HUES64 (cell line): ENCODE results near the gene PLBD1.

Source experiments
- H3K27ac ChIP-seq: 2 replicates; pipeline ENCODE4 v1.7.0; 2013; ENCODE audit warnings: low read depth, low read length, inconsistent platforms
- H3K27me3 ChIP-seq: 2 replicates; pipeline ENCODE4 v1.6.1; 2013; ENCODE audit warnings: mild to moderate bottlenecking, low read length; ENCODE audit not compliant: insufficient read depth
- H3K36me3 ChIP-seq: 2 replicates; pipeline ENCODE4 v1.6.1; 2013; ENCODE audit warnings: mild to moderate bottlenecking, low read length; ENCODE audit not compliant: insufficient read depth
- H3K4me1 ChIP-seq: 2 replicates; pipeline ENCODE4 v1.6.1; 2013; ENCODE audit warnings: mild to moderate bottlenecking, low read length, moderate library complexity; ENCODE audit not compliant: insufficient read depth
- H3K4me3 ChIP-seq: 2 replicates; pipeline ENCODE4 v1.5.1; 2013; ENCODE audit warnings: mild to moderate bottlenecking, low read length, moderate library complexity
- H3K9ac ChIP-seq: 2 replicates; pipeline ENCODE4 v1.6.1; 2013; ENCODE audit warnings: mild to moderate bottlenecking, low read depth, low read length
- H3K9me3 ChIP-seq: 2 replicates; pipeline ENCODE4 v1.6.1; 2013; ENCODE audit warnings: low read depth, low read length; ENCODE audit not compliant: insufficient read depth
- WGBS: fragments of 150-250, 120-280 bp; methylation state at CpG from one replicate; pipeline ENCODE4 v1.1.7; 2013; ENCODE audit warnings: missing lambda C conversion rate; 5-methylcytosine and 5-hydroxymethylcytosine counted together

PLBD1 gene

DNA sequence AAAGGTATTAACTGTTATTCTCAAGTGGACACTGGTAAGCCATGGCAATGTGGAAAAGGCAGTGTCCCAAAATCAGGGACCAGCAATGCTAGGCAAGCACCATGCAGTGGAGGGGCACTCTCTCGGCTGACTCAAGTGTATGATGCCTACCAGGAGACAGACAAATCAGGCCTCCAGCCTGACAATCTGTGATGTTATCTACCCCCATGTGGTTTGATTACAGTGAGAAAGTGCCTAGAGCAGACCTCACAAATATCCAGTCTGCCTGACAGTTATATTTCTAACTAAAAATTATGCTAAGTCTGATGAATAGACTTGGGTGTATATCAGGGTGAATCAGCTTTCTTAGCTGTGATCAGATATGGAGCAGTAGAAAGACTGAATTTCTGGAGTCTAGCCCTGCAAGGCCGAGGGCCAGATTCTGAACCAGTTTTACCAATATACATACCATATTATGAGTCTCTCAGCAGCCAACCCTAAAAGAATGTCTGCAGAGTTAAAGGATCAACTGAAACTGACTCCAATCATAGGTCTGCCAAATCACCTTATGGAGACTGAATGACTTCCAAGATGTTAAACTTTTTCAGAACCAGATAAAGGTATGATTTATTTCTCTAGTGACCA is 3.2 kb downstream of the PLBD1 start:
- no peak overlapping the region for H3K9ac ChIP-seq
- H3K27ac ChIP-seq = no peak overlapping the region
- no peaks in the 10 kb centered on the region for H3K4me1 ChIP-seq
- no peak overlapping the region for H3K4me3 ChIP-seq
- no peaks in the 10 kb centered on the region for H3K36me3 ChIP-seq
- peaks cover 18% of the 10 kb centered on the region for H3K27me3 ChIP-seq
- WGBS = 95% methylated on average over 2 of the region's 2 CpGs
- no peaks in the 10 kb centered on the region for H3K9me3 ChIP-seq

DNA sequence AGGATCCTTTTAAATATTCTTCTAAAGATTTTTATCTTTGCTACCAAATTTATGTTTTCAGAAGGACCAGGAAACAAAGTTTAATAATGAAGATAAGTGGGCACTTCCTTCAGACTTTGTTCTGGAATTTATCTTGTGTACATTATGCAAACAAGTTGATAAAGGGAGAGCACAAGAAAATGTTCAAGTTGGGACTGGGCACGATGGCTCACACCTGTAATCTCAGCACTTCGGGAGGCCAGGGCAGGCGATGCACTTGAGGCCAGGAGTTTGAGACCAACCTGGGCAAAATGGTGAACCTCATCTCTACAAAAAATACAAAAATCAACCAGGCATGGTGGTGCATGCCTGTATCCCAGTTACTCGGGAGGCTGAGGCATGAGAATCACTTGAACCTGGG is 4.6 kb downstream of the PLBD1 start:
- H3K4me3 ChIP-seq = no peak overlapping the region
- H3K36me3 ChIP-seq = no peaks in the 10 kb centered on the region
- H3K4me1 ChIP-seq = no peaks in the 10 kb centered on the region
- H3K9me3 ChIP-seq = no peaks in the 10 kb centered on the region
- H3K27ac ChIP-seq = no peak overlapping the region
- no peak overlapping the region for H3K9ac ChIP-seq
- WGBS = 92% methylated on average over 4 of the region's 4 CpGs
- peaks cover 10% of the 10 kb centered on the region for H3K27me3 ChIP-seq

DNA sequence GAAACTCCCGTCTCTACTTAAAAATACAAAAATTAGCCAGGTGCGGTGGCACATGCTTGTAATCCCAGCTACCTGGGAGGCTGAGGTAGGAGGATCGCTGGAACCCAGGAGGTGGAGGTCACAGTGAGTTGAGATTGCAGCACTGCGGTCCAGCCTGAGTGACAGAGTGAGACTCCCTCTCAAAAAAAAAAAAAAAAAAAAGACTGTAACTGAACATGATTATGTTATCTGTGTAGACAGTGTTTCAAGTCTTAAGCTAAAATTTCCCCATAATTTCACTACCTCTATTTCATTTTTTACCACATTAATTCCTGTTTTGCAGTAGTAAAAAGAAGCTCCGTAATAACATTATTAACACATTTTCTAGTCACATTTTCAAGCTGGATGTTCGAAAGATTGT is 5.4 kb downstream of the PLBD1 start:
- Histone ChIP-seq H3K4me1 (no peaks in the 10 kb centered on the region), H3K4me3 (no peak overlapping the region), H3K9ac (no peak overlapping the region), H3K27me3 (peaks cover 6% of the 10 kb centered on the region), H3K36me3 (no peaks in the 10 kb centered on the region), H3K9me3 (no peaks in the 10 kb centered on the region), H3K27ac (no peak overlapping the region)
- WGBS = 93% methylated on average over 4 of the region's 6 CpGs

DNA sequence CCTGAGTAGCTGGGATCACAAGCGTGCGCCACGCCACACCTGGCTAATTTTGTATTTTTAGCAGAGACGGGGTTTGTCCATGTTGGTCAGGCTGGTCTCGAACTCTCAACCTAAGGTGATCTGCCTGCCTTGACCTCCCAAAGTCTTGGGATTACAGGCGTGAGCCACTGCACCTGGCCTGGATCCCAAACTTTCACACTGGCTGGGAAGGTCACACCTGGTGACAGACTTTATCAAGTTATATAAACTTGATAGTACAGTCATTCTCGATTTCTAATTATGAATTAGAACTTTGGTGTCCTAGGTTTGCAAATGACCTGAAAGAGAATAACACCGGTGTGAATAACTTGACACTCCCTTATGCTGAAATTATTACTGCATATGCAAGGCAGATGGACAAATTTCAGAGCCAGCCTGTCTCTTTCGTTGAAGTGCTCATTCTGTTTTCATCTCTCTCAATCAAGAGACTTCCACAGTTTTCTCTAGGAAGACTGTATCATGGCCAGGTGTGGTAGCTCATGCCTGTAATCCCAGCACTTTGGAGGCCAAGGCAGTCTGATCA is 5.9 kb downstream of the PLBD1 start:
- Histone ChIP-seq H3K27me3 (0 out of 2 replicates have a peak, but pooled peaks cover under 1% of the 10 kb centered on the region), H3K4me3 (no peak overlapping the region), H3K9ac (no peak overlapping the region), H3K9me3 (no peaks in the 10 kb centered on the region), H3K36me3 (no peaks in the 10 kb centered on the region), H3K27ac (no peak overlapping the region), H3K4me1 (no peaks in the 10 kb centered on the region)
- 95% methylated on average over 9 of the region's 9 CpGs for WGBS

DNA sequence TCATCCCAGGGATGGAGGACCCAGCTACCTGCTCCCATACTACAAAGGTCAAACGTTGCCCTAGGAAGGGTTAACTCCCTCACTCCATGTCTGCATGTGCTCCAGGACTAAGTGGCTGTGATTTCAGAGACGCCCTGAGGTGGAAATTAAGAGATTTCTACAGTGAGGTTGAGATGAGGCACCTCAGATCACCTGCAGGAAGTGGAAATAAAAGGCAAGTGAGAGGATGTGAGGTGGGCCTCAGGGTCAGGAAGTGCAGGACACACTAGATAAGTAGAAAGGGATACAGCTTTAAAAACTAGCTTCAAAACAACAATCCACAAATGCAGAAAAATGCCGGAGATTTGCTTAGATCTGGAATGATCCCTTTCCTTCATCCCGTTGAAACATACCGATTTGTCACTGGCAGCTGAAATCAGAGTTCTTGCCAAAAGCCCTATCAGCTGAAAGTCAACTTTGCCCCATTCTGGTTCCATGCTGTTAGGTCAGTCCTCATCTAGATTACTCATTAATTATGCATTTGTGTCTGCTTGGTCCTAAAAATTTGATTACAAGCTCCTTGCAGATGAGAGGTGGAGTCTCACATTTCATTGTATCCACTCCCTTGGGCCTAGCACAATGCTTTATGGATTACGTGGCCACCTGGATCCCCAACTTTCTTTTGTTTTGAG is 6.6 kb downstream of the PLBD1 start:
- Histone ChIP-seq H3K27ac (no peak overlapping the region), H3K4me3 (no peak overlapping the region), H3K9ac (no peak overlapping the region), H3K36me3 (no peaks in the 10 kb centered on the region), H3K9me3 (no peaks in the 10 kb centered on the region), H3K27me3 (no peaks in the 10 kb centered on the region), H3K4me1 (no peaks in the 10 kb centered on the region)
- 88% methylated on average over 6 of the region's 6 CpGs for WGBS

DNA sequence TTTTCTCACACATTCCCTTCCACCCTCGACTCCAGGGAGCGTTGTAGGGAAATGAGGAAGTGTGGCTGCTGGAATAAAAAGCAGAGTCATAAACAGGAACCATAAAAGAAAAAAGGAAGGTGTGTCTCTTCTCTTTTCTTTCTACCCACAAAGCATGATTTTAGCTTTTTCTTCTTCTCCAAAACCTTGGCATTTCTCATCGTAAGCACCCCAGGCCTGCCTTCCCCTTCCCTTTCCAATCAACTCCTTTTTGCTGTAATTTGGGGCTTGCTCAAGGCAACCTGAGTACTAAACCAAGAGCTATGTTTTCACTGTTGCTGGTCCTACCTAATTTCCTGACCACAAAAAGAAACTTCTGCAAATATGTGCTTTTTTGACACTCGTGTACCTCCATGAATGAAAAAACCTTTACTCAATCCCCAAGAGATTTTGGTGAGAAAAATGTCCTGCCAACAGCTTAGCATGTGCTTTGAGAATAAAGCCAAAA is 9.2 kb downstream of the PLBD1 start:
- Histone ChIP-seq H3K27me3 (no peaks in the 10 kb centered on the region), H3K9ac (no peak overlapping the region), H3K27ac (no peak overlapping the region), H3K4me1 (0 out of 2 replicates have a peak, but pooled peaks cover 7% of the 10 kb centered on the region), H3K4me3 (no peak overlapping the region), H3K36me3 (no peaks in the 10 kb centered on the region), H3K9me3 (no peaks in the 10 kb centered on the region)
- 92% methylated on average over 2 of the region's 4 CpGs for WGBS

DNA sequence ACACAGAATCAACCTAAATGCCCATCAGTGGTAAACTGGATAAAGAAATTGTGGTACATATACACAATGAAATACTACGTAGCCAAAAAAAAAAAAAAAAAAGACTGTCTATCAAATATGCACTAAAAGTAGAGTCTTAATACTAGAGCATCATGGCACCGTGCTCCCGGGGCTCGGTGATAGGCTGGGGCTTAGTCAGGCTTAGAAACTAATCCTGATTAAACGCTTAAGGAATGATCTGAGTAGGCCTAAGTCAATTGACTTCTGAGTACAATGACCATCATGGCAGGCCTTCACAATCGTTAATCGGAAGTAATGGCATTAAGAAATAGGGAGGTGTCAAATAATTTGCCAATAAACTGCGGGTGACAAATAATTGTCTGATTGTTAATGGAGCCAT is 9.7 kb downstream of the PLBD1 start:
- Histone ChIP-seq H3K27ac (no peak overlapping the region), H3K4me3 (no peak overlapping the region), H3K36me3 (no peaks in the 10 kb centered on the region), H3K4me1 (0 out of 2 replicates have a peak, but pooled peaks cover 7% of the 10 kb centered on the region), H3K9ac (no peak overlapping the region), H3K9me3 (no peaks in the 10 kb centered on the region), H3K27me3 (no peaks in the 10 kb centered on the region)
- 82% methylated on average over 7 of the region's 8 CpGs for WGBS

DNA sequence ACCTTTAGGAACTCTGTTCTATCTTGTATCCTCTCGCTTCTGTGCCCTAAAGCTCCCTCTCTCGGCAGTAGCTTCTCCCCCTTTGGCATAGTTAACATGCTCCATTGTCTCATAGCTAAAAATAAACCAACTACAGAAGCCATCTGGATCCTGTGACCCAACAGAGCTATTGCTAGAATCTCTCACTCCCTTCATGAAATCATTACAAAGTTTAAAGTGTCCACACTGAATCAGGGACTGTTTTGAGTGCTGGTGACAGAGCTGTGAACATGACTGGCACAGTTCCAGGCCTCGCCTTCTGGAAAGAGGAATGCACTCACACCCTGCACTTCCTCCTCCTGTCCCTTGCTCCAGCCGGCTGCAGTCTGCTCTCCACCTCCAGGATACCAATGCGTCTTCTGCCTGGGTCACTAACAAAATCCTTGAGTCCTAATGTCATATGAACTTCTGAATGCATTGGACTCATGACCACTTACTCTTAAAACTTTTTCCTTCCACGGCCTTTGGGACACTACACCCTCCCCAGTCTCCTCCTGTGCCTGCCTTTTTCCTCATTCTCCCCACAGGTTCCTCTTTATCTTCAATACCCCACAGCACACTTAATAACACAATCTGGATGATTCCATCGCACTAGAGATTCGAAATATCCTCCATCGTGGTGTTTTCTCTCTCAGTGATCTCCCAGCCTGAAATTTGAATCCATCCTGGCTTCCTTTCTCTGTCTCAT is 13.2 kb downstream of the PLBD1 start:
- Histone ChIP-seq H3K27ac (no peak overlapping the region), H3K27me3 (no peaks in the 10 kb centered on the region), H3K4me3 (no peak overlapping the region), H3K4me1 (0 out of 2 replicates have a peak, but pooled peaks cover 7% of the 10 kb centered on the region), H3K9me3 (no peaks in the 10 kb centered on the region), H3K9ac (no peak overlapping the region), H3K36me3 (no peaks in the 10 kb centered on the region)
- 81% methylated on average over 9 of the region's 9 CpGs for WGBS

DNA sequence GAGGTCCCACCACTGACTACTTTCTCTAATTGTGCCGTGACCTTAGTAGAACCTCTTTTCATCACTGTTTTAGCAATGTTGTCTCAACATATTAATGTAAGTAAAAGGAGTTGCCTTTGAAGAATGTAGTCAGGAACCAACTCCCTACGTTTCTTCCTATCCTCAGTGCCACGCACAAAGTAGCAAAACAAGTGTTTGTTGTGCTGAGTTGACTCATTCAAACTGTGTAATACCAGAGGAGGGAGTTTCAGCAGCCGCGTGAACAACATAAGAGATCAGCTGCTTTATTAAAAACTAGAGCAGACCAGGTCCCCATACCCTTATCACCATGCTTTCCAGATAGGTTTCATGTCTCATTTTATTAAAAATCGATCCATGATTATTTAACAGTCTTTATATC is 19.1 kb downstream of the PLBD1 start:
- no peaks in the 10 kb centered on the region for H3K36me3 ChIP-seq
- H3K9ac ChIP-seq = no peak overlapping the region
- no peak overlapping the region for H3K27ac ChIP-seq
- no peaks in the 10 kb centered on the region for H3K4me1 ChIP-seq
- no peaks in the 10 kb centered on the region for H3K9me3 ChIP-seq
- H3K4me3 ChIP-seq = no peak overlapping the region
- H3K27me3 ChIP-seq = no peaks in the 10 kb centered on the region
- 95% methylated on average over 6 of the region's 6 CpGs for WGBS

DNA sequence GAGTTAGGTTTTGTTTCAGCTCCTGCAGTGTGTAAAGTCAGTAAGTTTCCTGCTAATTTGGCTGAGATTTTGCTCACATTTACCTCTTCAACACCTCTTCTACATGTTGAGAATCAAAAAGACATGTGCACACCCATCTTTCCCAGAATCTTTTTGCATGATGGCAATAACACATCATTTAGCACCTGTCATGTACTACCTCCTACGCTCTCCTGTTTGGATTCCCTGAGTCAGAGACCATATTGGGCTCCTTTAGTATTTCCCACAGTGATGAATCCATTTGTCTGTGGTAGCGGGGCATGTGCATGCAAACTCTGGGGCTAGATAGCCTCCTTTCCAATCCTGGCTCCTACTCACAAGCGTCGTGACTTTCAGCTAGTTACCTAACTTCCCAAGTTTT is 20.1 kb downstream of the PLBD1 start:
- H3K27ac ChIP-seq = no peak overlapping the region
- 95% methylated on average over 2 of the region's 4 CpGs for WGBS
- no peaks in the 10 kb centered on the region for H3K27me3 ChIP-seq
- H3K4me3 ChIP-seq = no peak overlapping the region
- H3K4me1 ChIP-seq = no peaks in the 10 kb centered on the region
- H3K9ac ChIP-seq = no peak overlapping the region
- H3K9me3 ChIP-seq = no peaks in the 10 kb centered on the region
- H3K36me3 ChIP-seq = no peaks in the 10 kb centered on the region
